T-helper 1 cell treated with Interleukin-12 subunit alpha and Interleukin-12 subunit beta and Interleukin-4 antibody, amounts not matched to agents 30 μg/mL and 1 μg/mL, for 36 hours (primary cell): ENCODE results near the gene TIMM22.
"Not testable (repeated sequence)": the region's sequence is repeated elsewhere in the genome, so short reads cannot be mapped to it uniquely, and the experiment has no call there.

ENCODE experiments used
- H3K27ac Mint-ChIP-seq: one replicate; pipeline ENCODE4 v1.8.0; 2021; ENCODE audit warnings: mild to moderate bottlenecking, mixed read lengths
- H3K27me3 Mint-ChIP-seq: one replicate; pipeline ENCODE4 v1.8.0; 2021; ENCODE audit warnings: low read depth, mixed read lengths
- H3K36me3 Mint-ChIP-seq: one replicate; pipeline ENCODE4 v1.8.0; 2021; ENCODE audit warnings: low read depth, mixed read lengths
- H3K4me1 Mint-ChIP-seq: one replicate; pipeline ENCODE4 v1.8.0; 2021; ENCODE audit warnings: low read depth, mixed read lengths
- H3K4me3 Mint-ChIP-seq: one replicate; pipeline ENCODE4 v1.8.0; 2021; ENCODE audit warnings: mild to moderate bottlenecking, moderate library complexity, mixed read lengths
- H3K9me3 Mint-ChIP-seq: one replicate; pipeline ENCODE4 v1.8.0; 2021; ENCODE audit warnings: mixed read lengths

TIMM22 gene

DNA sequence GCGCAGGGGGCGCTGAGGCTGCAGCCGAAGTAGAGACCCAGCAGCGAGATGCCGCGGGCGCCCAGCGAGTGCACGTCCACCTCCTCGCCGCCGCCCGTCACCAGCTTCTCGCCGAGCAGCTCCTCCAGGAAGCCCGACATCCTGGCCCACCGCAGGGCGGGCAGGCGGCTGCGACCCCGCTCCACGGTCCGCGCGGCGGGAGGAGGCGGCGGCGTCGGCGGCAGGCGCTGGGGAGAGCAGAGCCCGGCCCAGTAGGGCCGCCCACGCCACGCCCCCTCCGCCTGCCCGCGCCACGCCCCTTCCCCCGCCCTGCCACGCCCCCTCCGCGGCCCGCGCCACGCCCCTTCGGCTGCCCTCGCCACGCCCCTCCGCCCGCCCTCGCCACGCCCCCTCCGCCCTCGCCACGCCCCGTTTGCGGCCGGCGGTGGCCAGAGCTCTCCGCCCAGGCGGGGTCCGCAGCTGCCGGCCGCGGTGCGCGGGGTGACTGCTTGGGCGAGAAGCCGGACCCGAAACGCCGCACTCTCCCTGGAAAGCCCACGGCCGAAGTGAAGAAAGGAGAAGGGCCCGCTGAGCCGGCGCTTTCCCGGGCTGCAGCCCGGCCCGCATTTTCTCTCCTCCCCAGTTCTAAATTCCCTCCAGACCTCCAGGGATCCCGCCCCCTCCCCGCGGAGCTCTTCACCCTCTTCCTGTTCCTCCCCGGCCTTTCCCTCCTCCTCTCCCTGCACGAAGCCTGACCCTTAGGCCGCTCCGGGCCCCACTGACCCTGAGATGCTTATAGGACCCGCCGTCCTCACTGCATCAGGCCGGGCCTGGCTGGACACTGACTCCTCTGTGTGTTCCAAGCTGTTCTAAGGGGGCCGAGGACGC is 17.2 kb upstream of the TIMM22 start, which contains the start of gene NXN:
NXN (minus strand) TSS at position 238 of the 867 bp plus-strand sequence.
- Mint-ChIP-seq H3K4me3 (peak within 1 kb of the TSS; percentile 73), H3K9me3 (no peaks in the 10 kb centered on the region), H3K36me3 (no peaks in the 10 kb centered on the region), H3K27ac (no peak within 1 kb of the TSS), H3K4me1 (peaks cover 11% of the 10 kb centered on the region), H3K27me3 (peaks cover 38% of the 10 kb centered on the region)

DNA sequence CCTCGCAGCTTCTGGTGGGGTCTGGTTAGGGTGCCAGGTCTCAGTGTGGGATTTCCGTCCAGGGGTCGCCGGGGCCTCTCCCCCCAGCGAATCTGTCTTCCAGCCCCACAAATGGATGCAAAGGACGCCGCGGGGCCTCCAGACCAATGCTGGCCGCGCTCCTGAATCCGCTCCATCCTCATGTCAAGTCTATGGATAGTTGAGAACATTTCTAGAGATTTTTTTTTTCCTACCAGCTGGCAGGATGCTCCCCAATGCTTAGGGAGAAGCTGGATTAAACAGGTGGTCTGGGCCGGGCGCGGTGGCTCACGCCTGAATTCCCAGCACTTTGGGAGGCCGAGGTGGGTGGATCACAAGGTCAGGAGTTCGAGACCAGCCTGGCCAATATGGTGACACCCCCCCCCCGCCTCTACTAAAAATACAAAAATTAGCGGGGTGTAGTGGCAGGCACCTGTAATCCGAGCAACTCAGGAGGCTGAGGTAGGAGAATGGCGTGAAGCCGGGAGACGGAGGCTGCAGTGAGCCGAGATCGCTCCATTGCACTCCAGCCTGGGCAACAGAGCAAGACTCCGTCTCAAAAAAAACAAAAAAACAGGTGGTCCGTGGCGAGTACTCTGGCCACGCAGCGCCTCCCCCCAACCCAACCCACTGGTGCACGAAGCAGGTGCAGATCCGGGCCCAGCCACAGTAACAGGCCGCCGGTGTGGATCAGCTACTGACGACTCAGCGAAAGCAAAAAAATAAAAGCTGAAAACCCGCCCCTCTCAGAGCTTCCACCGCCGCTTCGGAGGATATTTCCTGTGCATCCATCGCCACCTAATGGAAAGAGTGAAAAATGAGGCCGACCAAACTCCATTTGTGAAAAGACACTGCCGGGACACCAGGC is 16.3 kb upstream of the TIMM22 start:
- H3K27ac Mint-ChIP-seq: peak overlapping the region; percentile 52
- H3K4me1 Mint-ChIP-seq: peaks cover 11% of the 10 kb centered on the region
- H3K36me3 Mint-ChIP-seq: no peaks in the 10 kb centered on the region
- H3K4me3 Mint-ChIP-seq: peak overlapping the region; percentile 73
- no peaks in the 10 kb centered on the region for H3K9me3 Mint-ChIP-seq
- peaks cover 33% of the 10 kb centered on the region for H3K27me3 Mint-ChIP-seq

GRCh38 chr17:981292-981658 is 15.7 kb upstream of the TIMM22 start:
- Mint-ChIP-seq H3K4me3 (peak overlapping the region; percentile 72), H3K27me3 (peaks cover 27% of the 10 kb centered on the region), H3K4me1 (peaks cover 11% of the 10 kb centered on the region), H3K9me3 (no peaks in the 10 kb centered on the region), H3K36me3 (no peaks in the 10 kb centered on the region), H3K27ac (peak overlapping the region; percentile 52)

DNA sequence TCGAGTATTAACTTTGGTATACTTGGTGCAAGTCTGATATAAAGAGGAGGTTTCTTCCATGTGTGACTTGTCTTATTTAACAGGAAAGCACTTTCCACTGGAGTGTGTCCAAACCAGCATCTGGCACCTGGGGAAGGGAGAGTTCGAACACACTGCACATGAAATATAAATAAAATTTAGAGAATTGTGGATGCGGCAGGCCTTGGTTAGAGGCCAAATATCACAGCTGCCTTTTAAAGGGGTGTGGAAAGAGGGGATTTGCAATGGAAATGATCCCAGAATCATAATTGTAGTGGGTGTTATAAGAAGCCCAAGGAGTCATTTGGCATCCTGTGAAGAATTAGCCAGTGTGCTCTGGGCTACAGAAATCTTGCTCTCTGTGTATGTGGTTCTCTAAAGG is 13.0 kb upstream of the TIMM22 start:
- Mint-ChIP-seq H3K4me1 (peaks cover 8% of the 10 kb centered on the region), H3K36me3 (no peaks in the 10 kb centered on the region), H3K27me3 (peaks cover 5% of the 10 kb centered on the region), H3K4me3 (no peak overlapping the region), H3K9me3 (no peaks in the 10 kb centered on the region), H3K27ac (no peak overlapping the region)

DNA sequence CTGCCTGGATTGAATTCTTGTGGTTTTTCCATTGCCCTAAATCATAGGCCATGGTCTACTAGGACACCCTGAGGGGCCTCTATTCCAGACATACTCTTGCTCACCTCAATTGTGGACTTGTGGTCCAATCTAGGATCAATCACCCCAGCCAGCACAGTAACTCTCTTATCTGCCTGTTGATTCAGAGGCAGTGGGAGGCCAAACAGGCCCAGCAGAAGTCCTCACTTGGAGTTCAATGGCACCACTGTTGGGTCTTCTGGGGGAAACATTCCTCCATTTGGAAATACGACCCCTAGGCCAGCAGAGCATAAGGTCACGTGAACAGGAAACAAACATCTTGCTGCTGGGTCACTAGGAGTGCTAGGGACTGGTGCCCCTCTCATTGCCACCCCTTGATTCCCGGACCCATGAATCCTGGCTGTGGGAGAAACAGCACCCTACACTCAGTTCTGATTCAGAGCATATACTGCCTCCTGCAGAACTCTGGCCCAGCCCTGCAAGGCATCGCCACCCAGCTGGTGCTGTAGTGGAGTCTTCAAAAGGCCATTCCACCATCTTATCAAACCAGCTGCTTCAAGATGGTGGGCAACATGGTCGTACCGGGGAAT is 10.5 kb upstream of the TIMM22 start:
- no peaks in the 10 kb centered on the region for H3K27me3 Mint-ChIP-seq
- no peak overlapping the region for H3K4me3 Mint-ChIP-seq
- H3K9me3 Mint-ChIP-seq: peaks cover 3% of the 10 kb centered on the region
- no peaks in the 10 kb centered on the region for H3K36me3 Mint-ChIP-seq
- no peak overlapping the region for H3K27ac Mint-ChIP-seq
- no peaks in the 10 kb centered on the region for H3K4me1 Mint-ChIP-seq

DNA sequence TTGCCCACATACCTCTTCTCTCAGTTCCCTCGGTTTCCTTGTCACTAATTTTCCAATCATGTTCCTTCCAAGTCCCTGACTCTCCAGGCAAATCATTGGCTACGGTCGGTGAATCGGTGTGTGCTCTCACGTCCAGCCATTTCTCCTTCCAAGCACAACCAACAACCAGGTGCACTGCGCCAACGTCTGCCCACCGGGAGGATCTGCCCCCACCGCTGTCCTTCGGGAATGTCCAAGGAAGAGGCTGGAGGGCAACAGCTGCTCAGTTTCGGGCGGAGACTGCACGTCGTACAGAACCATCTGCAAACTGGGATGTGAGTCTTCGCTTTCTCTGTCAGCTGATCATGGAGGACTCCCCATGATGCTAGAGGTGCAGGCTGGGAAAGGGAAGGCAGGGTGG is 9.0 kb upstream of the TIMM22 start:
- no peaks in the 10 kb centered on the region for H3K4me1 Mint-ChIP-seq

GRCh38 chr17:988561-988960 is 8.4 kb upstream of the TIMM22 start:
- H3K4me1 Mint-ChIP-seq: no peaks in the 10 kb centered on the region
- H3K9me3 Mint-ChIP-seq: peaks cover 17% of the 10 kb centered on the region
- no peaks in the 10 kb centered on the region for H3K36me3 Mint-ChIP-seq
- no peaks in the 10 kb centered on the region for H3K27me3 Mint-ChIP-seq
- no peak overlapping the region for H3K27ac Mint-ChIP-seq
- H3K4me3 Mint-ChIP-seq: no peak overlapping the region

More for the DNA sequence above, 9.0 kb upstream of the TIMM22 start:
- H3K27ac Mint-ChIP-seq: no peak overlapping the region
- H3K9me3 Mint-ChIP-seq: peaks cover 11% of the 10 kb centered on the region
- H3K4me3 Mint-ChIP-seq: no peak overlapping the region
- H3K36me3 Mint-ChIP-seq: no peaks in the 10 kb centered on the region
- no peaks in the 10 kb centered on the region for H3K27me3 Mint-ChIP-seq

- no peak overlapping the region for H3K27ac Mint-ChIP-seq
- H3K4me3 Mint-ChIP-seq: no peak overlapping the region
Measured at GRCh38 chr17:992933-993332, 4.0 kb upstream of the TIMM22 start.

DNA sequence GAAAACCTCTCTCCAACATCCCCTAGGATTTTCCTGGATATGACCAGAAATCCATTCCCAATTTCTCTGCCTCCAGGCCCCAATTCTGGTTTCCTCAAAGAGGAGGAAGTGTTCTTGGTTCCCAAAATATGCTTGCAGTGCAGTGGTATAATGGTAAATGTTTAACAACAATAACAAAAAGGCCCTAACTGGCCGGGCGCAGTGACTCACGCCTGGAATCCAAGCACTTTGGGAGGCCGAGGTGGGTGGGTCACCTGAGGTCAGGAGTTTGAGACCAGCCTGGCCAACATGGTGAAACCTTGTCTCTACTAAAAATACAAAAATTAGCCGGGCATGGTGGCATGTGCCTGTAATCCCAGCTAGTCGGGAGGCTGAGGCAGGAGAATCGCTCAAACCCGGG is 1.6 kb upstream of the TIMM22 start:
- Mint-ChIP-seq H3K4me1 (peaks cover 14% of the 10 kb centered on the region), H3K9me3 (peaks cover 33% of the 10 kb centered on the region)
- not testable (repeated sequence) for H3K27me3 Mint-ChIP-seq, H3K4me3 Mint-ChIP-seq, H3K27ac Mint-ChIP-seq, H3K36me3 Mint-ChIP-seq

More at GRCh38 chr17:992933-993332, 4.0 kb upstream of the TIMM22 start:
- peaks cover 4% of the 10 kb centered on the region for H3K4me1 Mint-ChIP-seq
- peaks cover 2% of the 10 kb centered on the region for H3K36me3 Mint-ChIP-seq
- H3K27me3 Mint-ChIP-seq: no peaks in the 10 kb centered on the region
- peaks cover 33% of the 10 kb centered on the region for H3K9me3 Mint-ChIP-seq

DNA sequence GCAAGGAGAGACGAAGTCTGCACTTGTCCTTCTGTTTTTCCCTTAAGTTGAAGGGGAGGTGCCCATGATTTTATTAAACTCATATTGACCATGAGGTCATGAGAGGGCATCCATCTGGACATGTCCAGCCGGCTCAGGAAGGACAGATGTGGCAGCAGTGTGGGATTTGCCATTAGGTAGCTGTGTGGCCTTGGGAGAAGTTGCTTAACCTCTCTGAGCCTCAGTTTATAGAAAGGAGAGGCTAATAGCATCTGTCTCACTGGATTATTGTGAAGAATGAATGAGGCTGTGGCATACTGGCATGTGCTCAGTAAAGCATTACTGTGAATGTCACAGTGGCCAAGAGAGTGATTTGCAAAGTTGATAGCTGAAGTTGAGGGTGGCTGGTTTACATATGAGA is 1.2 kb downstream of the TIMM22 start:
- Mint-ChIP-seq H3K9me3 (peaks cover 21% of the 10 kb centered on the region), H3K4me3 (peak overlapping the region; percentile 93)

DNA sequence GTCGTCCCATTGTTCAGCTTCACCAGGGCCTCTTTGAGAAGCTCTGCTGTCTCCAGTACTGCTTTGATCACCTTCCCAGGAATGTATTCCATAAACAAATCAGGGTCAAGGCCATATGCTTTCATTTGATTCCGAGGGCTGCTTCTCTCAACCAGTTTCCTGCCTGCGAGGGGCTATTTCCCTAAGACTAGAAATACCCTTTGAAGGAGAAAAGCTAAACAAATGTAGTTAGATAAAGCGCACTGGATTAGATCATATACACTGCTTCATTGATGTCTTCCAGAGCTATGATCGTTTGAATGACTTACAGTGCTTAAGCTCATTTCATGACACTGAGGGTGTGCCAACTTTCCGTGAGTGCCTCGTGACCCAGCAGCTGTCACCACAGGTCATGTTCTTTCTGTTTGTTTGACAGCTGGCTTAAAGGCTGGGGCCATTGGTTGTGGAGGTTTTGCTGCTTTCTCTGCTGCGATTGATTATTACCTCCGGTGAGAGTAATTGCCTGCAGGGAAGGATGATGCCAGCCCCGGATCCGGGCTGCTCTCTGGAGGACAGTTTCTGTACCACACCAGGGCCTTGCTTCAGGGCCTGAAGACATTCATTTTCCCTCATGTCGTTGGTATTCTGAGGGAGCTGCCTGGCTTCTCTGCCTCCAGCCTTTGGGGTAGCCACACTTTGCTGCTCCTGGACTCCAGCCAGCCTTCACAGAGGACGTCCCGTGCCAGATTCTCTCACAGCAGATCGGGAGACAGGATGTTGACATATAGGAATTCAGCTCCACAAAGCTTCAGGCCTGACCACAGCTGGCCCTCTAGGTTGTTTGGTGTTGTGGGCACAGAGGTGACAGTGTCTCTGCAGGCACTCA is 3.9 kb downstream of the TIMM22 start:
- no peak overlapping the region for H3K27ac Mint-ChIP-seq
- no peaks in the 10 kb centered on the region for H3K27me3 Mint-ChIP-seq
- H3K4me1 Mint-ChIP-seq: peaks cover 14% of the 10 kb centered on the region
- peaks cover 33% of the 10 kb centered on the region for H3K36me3 Mint-ChIP-seq
- no peak overlapping the region for H3K4me3 Mint-ChIP-seq
- H3K9me3 Mint-ChIP-seq: no peaks in the 10 kb centered on the region

More for the DNA sequence above, 1.2 kb downstream of the TIMM22 start:
- no peaks in the 10 kb centered on the region for H3K27me3 Mint-ChIP-seq
- H3K4me1 Mint-ChIP-seq: peaks cover 14% of the 10 kb centered on the region
- H3K36me3 Mint-ChIP-seq: peaks cover 28% of the 10 kb centered on the region
- no peak overlapping the region for H3K27ac Mint-ChIP-seq

- H3K9me3 Mint-ChIP-seq: no peaks in the 10 kb centered on the region
- peaks cover 33% of the 10 kb centered on the region for H3K36me3 Mint-ChIP-seq
- H3K4me1 Mint-ChIP-seq: peaks cover 14% of the 10 kb centered on the region
- no peak overlapping the region for H3K4me3 Mint-ChIP-seq
- H3K27me3 Mint-ChIP-seq: no peaks in the 10 kb centered on the region
- H3K27ac Mint-ChIP-seq: peak overlapping the region; percentile 24
Measured at GRCh38 chr17:1001640-1002411, 4.9 kb downstream of the TIMM22 start.

GRCh38 chr17:1002412-1002753 is 5.5 kb downstream of the TIMM22 start:
- Mint-ChIP-seq H3K4me1 (peaks cover 14% of the 10 kb centered on the region), H3K36me3 (peaks cover 33% of the 10 kb centered on the region), H3K9me3 (no peaks in the 10 kb centered on the region), H3K27ac (peak overlapping the region; percentile 24), H3K4me3 (no peak overlapping the region), H3K27me3 (no peaks in the 10 kb centered on the region)
